ENCODE data around the gene ARID5B. TPM values are rescaled to one million over a fixed set of nuclear protein-coding genes. Genes with fewer than 3 reads are reported as not detected.

Gene ARID5B
- total RNA-seq, 1 experiment from 2014 or later: 0.04 TPM

DNA sequence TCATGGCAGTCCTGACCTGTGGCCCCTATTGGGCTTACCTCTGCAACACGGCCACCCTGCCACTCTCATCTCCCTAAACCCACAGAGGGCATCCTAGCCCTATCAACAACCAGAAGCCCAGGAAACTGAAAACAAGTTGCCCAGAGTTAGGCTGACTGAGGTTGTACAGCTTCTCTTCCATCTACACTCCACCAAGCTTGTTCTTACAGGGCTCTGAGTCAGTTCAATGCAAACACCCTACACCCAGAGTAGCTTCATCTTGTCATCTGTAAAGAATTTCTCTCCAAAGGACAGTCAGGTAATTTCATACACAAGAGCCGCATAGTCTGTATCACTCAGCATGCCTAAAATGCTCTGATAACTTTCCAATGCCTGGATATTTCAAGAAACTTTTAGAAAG lies 175.4 kb downstream of the ARID5B start:
- Histone ChIP-seq H3K79me2 (ENCODE audit: insufficient read depth, low read length) (no peaks in the 10 kb centered on the region), H3K4me1 (ENCODE audit: insufficient read depth, low read length) (no peaks in the 10 kb centered on the region), H3K79me1 (ENCODE audit: insufficient read depth, low read depth, low read length, poor library complexity, severe bottlenecking) (no peaks in the 10 kb centered on the region), H3K56ac (ENCODE audit: insufficient read length, low read depth, low read length) (no peak overlapping the region), H2AFZ (ENCODE audit: low read length) (no peak overlapping the region), H4K8ac (replicated peaks; ENCODE audit: insufficient read length, low read depth, low read length) (no peak overlapping the region), H3K27me3 (ENCODE audit: insufficient read depth, low read length) (no peaks in the 10 kb centered on the region), H3K23me2 (ENCODE audit: insufficient read length, low read depth, low read length, poor library complexity, severe bottlenecking) (no peaks in the 10 kb centered on the region), H4K91ac (ENCODE audit: insufficient read length, low read depth, low read length) (no peak overlapping the region), H3T11ph (ENCODE audit: low read length) (no peak overlapping the region), H3K14ac (ENCODE audit: insufficient read depth, low read length) (no peak overlapping the region), H3K4me2 (ENCODE audit: insufficient read depth, insufficient read length, low read length) (no peak overlapping the region), H3K27ac (ENCODE audit: insufficient read length, low read depth, low read length) (no peak overlapping the region), H3K9ac (ENCODE audit: extremely low read depth, insufficient read length, low read length) (no peak overlapping the region), H3K9me3 (ENCODE audit: control insufficient read depth, low read depth, low read length) (no peaks in the 10 kb centered on the region), H2AK5ac (ENCODE audit: insufficient read length, low read length) (no peak overlapping the region), H3K18ac (ENCODE audit: insufficient read length, low read depth, low read length) (no peak overlapping the region), H4K5ac (ENCODE audit: insufficient read length, low read depth, low read length) (no peak overlapping the region), H2BK5ac (ENCODE audit: insufficient read length, low read length) (no peak overlapping the region), H3K23ac (ENCODE audit: insufficient read length, low read depth, low read length) (no peak overlapping the region), H2BK15ac (ENCODE audit: low read depth, low read length) (no peak overlapping the region), H2BK120ac (ENCODE audit: low read depth, low read length, poor library complexity, severe bottlenecking) (no peak overlapping the region), H2BK20ac (ENCODE audit: low read depth, low read length, poor library complexity, severe bottlenecking) (no peak overlapping the region), H2BK12ac (ENCODE audit: insufficient read length, low read depth, low read length) (no peak overlapping the region), H3K4ac (ENCODE audit: low read depth, low read length) (no peak overlapping the region), H4K20me1 (ENCODE audit: control insufficient read depth, insufficient read depth, insufficient read length) (no peaks in the 10 kb centered on the region)
- Mint-ChIP-seq H3K27me3 (ENCODE audit: low read depth) (no peaks in the 10 kb centered on the region), H3K27ac (no peak overlapping the region), H3K36me3 (ENCODE audit: insufficient read depth in 1 of 3, low read depth in 3 of 3) (no peaks in the 10 kb centered on the region), H3K4me1 (peaks cover 3% of the 10 kb centered on the region in 2 experiments; a peak in 2 of 4 replicates), H3K4me3 (no peak overlapping the region), H3K9me3 (no peaks in the 10 kb centered on the region)
- TF ChIP-seq, protein P1, sequence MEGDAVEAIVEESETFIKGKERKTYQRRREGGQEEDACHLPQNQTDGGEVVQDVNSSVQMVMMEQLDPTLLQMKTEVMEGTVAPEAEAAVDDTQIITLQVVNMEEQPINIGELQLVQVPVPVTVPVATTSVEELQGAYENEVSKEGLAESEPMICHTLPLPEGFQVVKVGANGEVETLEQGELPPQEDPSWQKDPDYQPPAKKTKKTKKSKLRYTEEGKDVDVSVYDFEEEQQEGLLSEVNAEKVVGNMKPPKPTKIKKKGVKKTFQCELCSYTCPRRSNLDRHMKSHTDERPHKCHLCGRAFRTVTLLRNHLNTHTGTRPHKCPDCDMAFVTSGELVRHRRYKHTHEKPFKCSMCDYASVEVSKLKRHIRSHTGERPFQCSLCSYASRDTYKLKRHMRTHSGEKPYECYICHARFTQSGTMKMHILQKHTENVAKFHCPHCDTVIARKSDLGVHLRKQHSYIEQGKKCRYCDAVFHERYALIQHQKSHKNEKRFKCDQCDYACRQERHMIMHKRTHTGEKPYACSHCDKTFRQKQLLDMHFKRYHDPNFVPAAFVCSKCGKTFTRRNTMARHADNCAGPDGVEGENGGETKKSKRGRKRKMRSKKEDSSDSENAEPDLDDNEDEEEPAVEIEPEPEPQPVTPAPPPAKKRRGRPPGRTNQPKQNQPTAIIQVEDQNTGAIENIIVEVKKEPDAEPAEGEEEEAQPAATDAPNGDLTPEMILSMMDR (conservative IDR thresholded peaks at IDR 0.05): no peak
- no peak for DNase-seq
- WGBS (ENCODE audit: extremely low coverage, insufficient read length, low lambda C conversion rate): no CpG with 5 or more reads among the region's 2 CpGs
